HG03460 (cell line): ENCODE results near the gene SLC38A10.

Experiments used
- ATAC-seq: cut with Tn5 transposase; IDR thresholded peaks from one replicate; pipeline ENCODE4 v1.9.1; 2021; ENCODE audit not compliant: unreplicated experiment

Gene SLC38A10

DNA sequence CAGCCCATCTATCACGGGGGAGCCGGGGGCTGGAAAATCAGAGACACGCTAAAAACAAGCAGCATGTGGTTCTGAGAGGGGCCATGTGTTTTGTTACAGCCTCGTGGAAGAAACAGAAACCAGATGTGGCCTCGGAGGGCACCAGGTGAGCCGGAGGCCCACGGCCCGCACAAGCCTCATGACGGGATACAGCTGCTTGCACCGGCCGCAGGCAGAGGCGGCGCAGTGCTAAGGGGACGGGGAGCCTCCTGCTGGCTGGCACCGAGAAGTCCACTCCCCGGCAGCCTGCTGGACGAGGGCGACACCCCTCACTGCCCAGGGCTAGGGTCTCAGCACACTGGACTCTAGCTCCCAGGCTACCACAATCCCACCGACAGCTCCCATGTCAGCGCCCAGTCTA is 36.8 kb downstream of the SLC38A10 start:
- ATAC-seq, result no peak

DNA sequence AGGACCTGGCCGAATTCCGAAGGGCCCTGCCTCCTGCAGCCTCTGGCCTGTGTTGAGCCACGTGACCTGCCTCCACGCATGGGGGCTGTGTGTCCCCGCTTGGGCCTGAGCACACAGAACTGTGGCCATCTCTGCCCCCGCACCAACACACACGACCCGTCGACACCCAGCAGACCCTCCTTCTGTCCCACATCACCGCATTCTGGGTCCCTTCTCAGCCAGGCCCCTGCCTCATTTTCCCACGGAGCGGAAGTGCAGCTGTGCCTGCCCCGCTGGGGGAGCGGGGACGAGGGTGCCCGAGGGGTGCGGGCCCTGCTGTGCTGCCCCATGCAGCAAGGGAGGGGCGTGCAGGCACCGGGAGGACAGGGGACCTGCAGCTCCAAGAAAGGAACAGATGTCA is 37.6 kb downstream of the SLC38A10 start:
- ATAC-seq, result no peak

DNA sequence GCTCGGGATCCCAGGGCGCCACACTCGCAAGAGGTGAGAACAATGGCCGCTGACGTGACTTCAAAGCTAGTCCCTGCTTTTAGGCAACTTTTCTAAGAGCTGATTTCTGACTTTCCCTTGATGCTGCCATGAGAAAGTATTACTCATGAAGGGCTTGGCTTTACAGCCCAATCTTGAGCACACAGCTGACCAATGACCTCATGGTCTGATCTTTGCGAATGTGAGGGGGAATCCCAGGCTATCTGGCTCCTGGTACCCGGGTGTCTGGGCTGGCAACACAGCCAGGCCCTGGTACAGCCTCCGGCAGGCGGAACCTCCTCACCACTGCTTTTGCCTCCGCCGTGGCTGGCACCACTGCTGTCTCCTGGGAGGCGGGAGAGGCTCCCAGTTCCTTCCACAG is 38.5 kb downstream of the SLC38A10 start:
- ATAC-seq, result no peak

DNA sequence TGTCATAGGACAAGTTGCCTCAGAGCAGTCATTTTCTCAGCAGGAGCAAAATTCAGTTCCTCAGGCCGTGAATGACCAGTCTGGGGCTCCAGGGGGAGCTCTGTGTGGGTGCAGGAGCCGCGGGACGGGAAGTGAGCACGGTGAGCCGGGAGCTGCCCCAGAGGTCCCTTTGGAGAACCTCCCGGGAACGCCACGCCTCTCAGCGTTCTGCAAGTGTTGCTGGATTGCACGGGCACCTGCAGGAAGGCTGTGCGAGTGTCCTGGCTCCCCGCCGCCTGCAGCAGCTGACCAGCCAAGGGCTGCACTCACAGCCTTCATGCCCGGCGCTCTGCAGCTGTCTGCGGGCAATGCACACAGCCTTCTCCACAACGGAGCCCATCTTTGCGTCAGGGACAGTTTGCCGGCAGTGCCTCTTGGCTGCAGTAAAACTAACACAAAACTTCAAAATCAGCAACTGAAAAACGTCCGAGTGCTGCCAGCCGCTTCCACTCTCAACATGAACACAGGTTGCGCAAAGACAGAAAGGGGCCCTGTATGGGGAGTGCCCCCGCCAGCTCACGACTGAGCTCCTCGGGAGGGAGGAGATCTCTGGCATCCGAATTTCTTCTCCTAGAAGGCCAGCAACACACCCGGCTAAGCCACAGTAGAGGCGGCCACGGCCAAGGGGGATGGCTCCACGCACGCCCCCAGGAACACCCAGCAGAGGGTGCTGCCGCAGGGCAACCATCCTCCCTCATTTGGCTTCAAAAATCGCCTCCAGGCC is 40.0 kb downstream of the SLC38A10 start:
- no peak for ATAC-seq

DNA sequence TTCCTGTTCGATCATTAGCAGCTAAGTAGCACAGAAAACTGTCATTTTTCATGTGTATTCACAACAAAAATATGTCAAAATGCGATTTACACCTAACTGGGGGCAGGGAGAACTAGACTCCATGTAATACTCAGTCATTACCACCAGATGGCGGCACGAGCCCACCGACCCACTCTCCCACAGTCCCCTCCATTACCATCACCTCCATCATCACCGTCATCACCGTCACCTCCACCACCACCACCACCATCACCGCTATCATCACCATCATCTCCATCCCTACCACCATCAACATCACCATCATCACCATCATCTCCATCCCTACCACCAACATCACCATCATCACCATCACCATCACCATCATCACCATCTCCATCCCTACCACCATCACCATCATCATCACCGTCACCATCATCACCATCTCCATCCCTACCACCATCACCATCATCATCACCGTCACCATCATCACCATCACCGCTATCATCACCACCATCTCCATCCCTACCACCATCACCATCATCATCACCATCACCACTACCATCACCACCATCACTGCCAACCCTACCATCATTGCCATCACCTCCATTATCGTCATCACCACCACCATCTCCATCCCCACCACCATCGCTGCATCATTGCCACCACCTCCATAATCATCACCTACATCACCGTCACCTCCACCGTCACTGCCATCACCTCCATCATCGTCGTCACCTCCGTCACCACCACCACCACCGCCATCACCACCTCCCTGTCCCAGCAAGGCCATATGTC is 41.6 kb downstream of the SLC38A10 start:
- ATAC-seq, result no peak

DNA sequence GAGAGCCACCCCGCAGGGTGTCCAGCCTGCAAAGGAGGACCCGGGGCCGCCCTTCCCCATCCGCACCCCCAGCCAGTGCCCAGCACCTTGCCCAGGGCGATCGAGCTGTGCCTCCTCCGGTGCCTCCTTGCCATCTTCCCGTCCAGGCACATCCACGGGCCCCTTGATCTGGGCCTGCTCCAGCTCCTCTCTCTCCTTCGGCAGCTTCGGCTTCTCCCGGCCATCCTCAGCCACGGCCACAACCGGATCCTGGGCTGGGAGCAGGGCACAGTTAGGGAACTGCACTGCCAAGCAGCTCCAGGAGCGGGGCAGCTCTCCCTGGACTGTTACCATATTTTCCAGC is 42.1 kb downstream of the SLC38A10 start:
- ATAC-seq, result no peak

DNA sequence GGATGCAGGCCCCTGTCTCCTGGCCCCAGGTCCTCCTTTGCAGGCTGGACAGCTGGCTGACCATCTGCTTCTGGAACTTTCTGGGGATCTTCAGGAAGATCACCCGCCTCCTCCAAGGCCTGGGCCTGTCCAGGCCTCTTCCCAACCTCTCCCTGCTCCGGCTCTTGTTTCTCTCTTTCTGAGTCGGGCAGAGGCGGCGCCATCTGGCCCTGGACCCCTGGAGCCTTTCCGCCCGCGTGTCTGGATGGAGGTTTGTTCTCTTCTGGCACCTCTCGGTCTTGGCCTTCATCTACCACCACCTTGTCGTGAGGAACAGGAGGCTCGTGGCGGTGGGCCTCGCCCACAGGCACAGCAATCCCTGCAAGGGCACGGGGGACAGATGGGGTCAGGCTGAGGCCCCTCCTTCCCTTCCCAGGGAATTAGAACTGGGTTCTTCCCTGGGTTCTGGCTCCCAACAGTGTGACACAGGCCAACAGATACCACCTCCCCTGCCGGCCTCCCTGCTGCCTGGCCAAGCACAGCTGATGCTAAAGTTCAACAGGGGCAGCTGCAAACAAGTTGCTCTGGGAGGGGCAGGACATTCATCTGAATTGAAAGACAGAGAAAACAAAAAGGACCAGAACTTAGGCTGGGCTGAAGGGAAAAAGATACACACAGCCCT is 42.7 kb downstream of the SLC38A10 start:
- no peak for ATAC-seq

DNA sequence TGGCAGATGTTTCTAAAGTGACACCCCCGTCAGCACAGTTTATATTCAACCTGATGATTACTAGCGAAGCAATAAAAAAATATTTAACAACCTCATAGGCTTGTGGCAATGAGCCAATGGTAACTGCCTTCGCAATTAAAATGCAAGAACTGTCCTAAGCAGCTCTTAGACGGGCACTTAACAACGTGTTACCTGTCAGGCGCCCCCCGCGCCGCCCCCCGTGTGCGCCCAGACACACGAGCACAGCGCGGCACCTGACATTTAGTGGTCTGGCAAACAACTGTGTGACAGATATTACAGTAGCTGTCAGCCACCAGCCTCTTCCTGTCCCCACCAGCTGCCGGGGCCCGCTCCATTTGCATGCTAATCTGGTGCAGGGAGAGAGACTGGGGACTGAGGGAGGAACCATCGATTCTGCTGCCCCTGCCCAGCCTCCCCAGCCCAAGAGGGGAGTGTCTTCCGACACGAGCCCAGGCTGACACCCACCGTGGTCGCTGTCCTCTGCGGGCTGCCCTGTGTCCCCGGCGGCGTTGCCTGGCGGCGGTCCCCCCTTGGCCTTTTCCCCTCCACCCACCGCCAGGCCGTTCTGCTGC is 43.3 kb downstream of the SLC38A10 start:
- ATAC-seq, result no peak

DNA sequence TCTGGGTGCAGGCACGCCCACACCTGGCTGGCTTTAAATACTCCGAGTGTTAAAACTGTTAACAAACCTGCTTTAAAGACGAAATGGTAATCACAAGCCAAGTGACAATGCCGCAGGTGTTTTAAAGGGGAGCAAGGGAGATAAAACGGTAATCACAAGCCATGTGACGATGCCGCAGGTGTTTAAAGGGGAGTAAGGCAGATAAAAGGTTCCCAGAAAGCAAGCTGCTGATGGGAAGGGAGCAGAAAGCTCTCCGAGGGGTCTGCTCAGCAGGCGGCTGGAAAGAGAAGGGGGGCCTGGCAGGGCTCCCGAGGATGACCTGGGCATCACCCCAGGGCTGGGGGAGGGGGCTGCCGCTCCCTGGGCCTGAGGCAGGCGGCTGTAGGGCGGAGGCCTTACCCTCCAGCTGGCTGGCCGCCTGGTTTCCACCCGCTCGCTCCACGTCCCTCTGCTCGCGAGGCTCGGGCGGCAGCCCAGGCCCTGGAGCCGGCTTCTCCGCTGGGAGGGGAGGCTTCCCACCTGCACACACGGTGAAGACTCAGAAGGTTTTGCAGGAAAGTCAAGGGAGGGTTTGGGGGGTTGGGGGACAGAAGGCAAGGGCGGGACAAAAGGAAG is 43.9 kb downstream of the SLC38A10 start:
- no peak for ATAC-seq

DNA sequence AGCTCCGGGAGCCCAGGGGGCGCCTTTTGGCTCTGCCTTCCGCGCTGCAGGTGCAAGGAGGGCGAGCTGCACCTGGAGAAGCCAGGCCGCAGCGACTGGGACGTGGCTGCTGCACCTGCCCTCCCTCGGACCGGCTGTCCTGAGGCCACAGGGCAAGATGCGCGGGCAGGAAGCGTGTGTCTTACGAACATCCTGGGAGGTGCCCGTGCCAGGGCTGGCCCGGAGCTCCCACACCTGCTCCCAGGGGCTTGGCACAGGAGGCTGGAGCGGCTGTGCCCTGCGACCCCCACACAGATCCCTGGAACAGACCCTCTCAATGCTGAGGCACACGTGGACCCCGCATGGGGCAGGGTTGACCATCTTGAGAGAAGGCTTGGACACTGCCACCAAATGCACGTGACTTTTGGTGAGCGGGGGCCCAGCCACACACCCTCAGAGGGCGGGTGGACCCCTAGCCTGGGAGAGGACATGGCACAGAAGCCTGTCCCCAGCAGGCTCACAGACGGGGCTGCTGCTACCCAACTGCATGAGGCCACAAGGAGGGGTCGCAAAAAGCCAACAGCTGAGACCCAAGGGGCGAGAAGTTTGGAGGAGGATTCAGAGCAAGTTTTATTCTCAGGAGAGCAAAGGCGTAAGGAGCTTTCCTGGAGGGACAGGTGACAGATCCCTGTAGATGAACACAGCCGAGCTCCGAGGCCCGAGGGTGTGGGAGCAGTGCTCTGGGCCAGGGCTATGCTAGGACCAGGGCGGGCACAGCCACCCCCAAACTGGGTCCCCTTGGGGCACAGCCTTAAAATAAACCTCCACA is 44.6 kb downstream of the SLC38A10 start:
- ATAC-seq, result no peak

DNA sequence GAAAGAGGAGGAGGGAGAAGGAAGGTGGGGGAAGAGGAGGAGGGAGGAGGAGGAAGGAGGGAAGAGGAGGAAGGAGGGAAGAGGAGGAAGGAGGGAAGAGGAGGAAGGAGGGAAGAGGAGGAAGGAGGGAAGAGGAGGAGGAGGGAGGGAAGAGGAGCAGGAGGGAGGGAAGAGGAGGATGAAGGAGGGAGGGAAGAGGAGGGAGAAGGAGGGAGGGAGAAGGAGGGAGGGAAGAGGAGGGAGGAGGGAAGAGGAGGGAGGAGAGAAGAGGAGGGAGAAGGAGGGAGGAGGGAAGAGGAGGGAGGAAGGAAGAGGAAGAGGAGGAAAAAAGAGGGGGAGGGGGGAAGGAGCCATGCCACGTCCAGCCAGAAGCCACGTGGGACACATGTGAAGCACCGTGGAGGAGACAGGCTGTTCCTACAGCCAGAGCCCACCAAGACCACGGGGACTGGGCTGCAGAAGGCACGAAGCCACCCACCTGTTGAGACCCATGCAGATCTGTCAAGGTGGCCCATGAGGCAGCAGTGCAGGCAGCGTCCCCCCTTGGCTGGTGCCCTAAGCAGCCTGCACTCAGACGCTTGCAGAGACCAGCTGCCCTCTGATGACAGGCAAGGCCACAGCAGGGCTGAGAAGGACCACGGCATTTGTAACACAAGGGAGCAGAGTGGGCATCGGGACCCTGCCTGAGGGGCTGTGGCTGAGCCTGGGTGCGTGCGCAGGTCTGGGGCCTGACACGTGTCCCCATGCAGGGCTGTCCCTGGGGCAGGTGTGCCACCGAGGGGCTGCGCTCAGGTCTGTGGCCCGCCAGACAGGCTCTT is 45.7 kb downstream of the SLC38A10 start:
- ATAC-seq, result no peak

DNA sequence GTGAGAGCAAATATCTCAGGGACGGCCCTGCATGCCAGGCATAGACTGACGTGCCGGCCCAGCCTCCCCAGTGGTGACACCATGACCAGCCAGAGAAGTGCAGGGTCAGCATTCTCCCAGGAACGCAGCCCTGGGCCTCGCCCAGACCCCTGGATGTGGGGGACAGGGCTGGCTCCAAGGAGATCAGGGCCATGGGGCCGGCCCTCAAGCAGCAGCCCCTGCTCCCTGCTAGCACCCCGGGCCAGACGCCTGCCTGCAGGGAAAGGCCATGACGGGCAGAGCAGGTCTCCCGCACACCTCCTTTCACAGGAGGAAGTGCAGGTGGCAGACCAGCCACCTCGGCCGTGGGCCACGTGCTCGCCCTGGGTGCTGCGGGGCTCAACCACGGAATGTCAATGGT is 46.5 kb downstream of the SLC38A10 start:
- ATAC-seq, result no peak

DNA sequence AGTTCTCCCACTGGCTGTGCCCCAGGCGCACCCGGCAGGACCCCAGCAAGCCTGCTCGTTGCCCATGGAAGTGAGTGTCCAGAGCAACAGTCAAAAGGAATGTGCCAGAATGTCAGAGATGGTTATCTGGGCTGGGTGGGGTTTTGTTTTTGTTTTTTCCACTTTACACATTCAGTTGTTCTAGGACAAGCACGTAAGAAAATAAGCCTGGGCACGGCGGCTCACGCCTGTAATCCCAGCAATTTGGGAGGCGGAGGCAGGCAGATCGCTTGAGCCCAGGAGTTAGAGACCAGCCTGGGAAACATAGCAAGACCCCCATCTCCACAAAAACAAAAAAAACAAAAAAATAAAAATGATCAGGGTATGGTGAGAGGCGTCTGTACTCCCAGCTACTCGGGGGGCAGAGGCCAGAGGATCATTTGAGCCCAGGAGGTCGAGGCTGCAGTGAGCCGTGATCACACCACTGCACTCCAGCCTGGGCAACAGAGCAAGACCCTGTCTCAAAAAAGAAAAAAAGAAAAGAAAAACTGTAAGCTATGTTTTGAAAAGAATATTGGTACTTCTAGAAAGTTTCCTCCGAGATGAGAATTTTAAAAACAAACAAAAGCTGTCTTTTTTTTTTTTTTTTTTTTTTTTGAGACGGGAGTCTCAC is 47.6 kb downstream of the SLC38A10 start:
- no peak for ATAC-seq

DNA sequence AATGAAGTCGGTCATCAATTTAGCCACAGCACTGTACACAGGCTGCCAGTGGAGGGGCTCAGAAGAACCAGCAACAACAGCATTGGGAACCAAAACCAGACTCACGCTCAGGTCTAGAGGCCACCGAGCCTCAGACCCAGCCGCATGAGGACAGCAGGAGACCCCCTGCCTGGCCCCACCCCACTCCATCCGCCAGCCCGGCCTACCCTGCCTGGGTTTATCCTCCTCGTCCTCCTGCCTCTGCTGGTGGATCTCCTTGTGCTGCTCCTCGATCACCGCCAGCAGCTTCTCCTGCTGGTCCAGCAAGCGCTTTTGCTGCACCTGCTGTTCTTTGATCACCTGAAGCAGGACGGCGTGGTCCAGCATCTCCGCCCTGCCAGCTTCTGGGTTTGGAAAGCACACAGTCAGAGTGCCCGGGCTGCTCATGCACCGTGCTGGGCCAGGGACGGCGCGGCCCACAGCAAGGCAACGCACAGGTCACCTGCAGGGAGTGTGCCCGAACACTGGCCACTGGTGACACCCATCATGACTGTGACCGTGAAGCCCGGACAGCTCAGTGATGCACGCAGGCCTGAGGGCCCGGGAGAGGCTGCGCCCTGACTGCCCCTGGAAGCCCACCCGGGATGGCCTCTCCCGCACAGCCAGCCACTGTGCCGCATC is 48.3 kb downstream of the SLC38A10 start:
- ATAC-seq, result no peak

DNA sequence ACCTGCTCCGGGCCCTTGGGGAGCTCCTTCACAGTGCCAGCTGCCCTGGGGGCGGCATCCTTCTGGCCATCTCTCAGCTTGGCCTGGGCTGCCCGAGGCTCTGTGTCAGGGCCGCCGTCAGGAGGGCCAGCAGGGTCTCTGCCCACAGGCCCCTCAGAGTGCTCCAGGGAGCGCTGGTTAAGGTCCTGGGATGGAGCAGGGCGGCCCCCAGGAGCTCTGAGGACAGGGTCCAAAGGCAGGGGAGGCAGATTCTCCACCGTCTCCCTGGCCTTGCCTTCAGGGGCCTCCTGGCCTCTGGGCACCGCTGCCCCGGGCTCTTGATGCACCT is 48.8 kb downstream of the SLC38A10 start:
- ATAC-seq, result no peak

DNA sequence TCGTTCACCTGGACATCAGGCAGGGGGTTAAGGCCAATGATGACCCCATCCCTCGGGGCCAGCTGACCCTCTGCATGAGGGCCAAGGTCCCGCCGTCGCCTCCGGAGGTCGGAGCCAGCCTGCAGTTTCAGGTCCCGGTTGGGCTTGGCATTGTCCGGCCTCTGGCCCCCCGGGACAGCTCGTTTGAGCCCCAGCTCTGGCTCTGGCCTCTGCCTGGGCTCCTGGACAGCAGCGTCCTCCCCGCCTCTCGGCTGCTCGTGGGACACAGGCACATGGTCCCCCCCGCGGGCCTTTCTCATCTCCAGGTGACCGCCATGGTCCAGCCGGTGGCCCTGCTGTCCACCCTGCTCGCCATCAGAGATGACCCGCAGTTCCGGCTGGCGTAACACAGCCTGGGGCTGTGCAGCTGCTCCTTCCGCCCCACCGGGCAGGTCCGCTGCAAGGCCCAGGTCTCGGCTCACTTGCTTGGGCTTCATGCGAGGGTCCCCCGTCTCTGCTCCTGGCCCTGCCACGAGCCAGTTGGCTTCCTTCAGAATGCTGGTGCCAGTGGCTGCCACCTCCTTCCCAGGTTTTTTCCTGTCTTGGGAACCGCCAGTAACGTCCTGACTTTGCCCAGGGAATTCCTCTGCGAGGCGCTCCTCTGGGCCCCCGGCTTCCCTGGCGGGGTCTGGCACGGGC is 49.3 kb downstream of the SLC38A10 start:
- ATAC-seq, result no peak

DNA sequence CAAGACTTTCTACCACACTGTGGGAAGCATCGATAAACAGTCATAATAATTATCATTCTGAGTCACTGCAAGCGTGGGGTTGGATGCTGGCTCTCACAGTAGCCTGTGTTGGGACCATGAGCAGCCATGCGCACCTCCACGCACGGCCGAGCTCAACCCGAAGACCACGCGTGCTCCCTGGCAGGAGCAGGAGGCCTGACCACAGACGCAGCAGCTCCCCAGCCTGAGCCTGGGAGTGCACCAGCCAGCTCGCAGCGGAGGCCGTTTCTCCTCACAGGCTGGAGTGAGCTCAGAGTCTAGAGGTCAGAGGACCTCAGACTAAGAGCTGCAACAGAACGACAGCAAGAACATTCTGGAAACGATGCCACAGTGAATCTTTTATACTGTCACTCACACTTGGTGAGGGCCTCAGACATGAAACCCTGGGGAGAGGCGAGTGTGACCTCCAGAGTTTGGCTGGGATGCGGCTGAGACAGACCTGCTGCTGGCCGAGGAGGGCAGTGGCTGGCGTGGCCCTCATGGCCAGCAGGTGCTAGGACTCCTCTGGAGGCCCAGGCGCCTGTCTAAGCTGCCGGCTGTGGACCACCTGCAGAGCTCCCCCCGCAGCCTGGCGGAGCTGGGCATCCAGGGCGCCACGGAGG is 50.0 kb downstream of the SLC38A10 start:
- ATAC-seq, result no peak
